SJSA1 (cell line): ENCODE measurements around the gene SLC25A12. TPM values are rescaled to one million over a fixed set of nuclear protein-coding genes. Genes with fewer than 3 reads are reported as not detected.
"Not testable (repeated sequence)": the region's sequence is repeated elsewhere in the genome, so short reads cannot be mapped to it uniquely, and the experiment has no call there.

Experiments
- DNase-seq, 2 experiments: peaks; one replicate each; pipeline ENCODE4 v3.0.0-alpha.2; 2015 to 2020; ENCODE audit warnings: low spot score in 2 of 2, low read depth in 1 of 2
- H3K27ac ChIP-seq: fragments of 250-450 bp; sonication (Bioruptor Pico); 2 replicates; pipeline ENCODE4 v1.5.1; 2020; ENCODE audit warnings: mild to moderate bottlenecking, moderate library complexity
- H3K27me3 ChIP-seq: fragments of 250-450 bp; sonication (Bioruptor Pico); replicated peaks from 2 replicates; pipeline ENCODE4 v1.5.1; 2020; ENCODE audit warnings: mild to moderate bottlenecking, moderate library complexity
- H3K36me3 ChIP-seq: fragments of 250-450 bp; sonication (Bioruptor Pico); 2 replicates; pipeline ENCODE4 v1.5.1; 2020; ENCODE audit warnings: mild to moderate bottlenecking
- H3K4me1 ChIP-seq: fragments of 250-450 bp; sonication (Bioruptor Pico); replicated peaks from 2 replicates; pipeline ENCODE4 v1.6.1; 2021; ENCODE audit warnings: mild to moderate bottlenecking
- H3K4me3 ChIP-seq: fragments of 250-450 bp; sonication (Bioruptor Pico); 2 replicates; pipeline ENCODE4 v1.5.1; 2020; ENCODE audit warnings: mild to moderate bottlenecking
- H3K9me3 ChIP-seq: fragments of 250-450 bp; sonication (Bioruptor Pico); replicated peaks from 2 replicates; pipeline ENCODE4 v1.5.1; 2020; ENCODE audit warnings: mild to moderate bottlenecking
- total RNA-seq: library from RNA; depleted of rRNA; stranded (reverse); fragments of >200 nt; shearing (Covaris generic); gene quantifications from 2 replicates; pipeline ENCODE4 v1.2.3, GENCODE V29; 2014

Gene SLC25A12
- total RNA-seq, 1 experiment from 2014 or later: 14.3 TPM

- Histone ChIP-seq H3K27ac (no peak overlapping the region), H3K4me1 (no peaks in the 10 kb centered on the region), H3K9me3 (peaks cover 2% of the 10 kb centered on the region; the same call in 1 of the 2 replicates), H3K4me3 (no peak overlapping the region), H3K36me3 (peaks cover 67% of the 10 kb centered on the region), H3K27me3 (no peaks in the 10 kb centered on the region)
- DNase-seq: no peak
Measured at GRCh38 chr2:171834286-171834685, 59.8 kb downstream of the SLC25A12 start.

GRCh38 chr2:171832489-171832888, 61.6 kb downstream of the SLC25A12 start:
- no peak overlapping the region for H3K4me3 ChIP-seq
- H3K36me3 ChIP-seq: peaks cover 64% of the 10 kb centered on the region
- H3K4me1 ChIP-seq: no peaks in the 10 kb centered on the region
- H3K9me3 ChIP-seq: peaks cover 2% of the 10 kb centered on the region; the same call in 1 of the 2 replicates
- H3K27ac ChIP-seq: no peak overlapping the region
- no peaks in the 10 kb centered on the region for H3K27me3 ChIP-seq
- DNase-seq: no peak

- DNase-seq: no peak
- H3K36me3 ChIP-seq: peaks cover 48% of the 10 kb centered on the region
- no peaks in the 10 kb centered on the region for H3K27me3 ChIP-seq
- no peak overlapping the region for H3K4me3 ChIP-seq
- H3K4me1 ChIP-seq: no peaks in the 10 kb centered on the region
- H3K9me3 ChIP-seq: peaks cover 2% of the 10 kb centered on the region; the same call in 1 of the 2 replicates
- H3K27ac ChIP-seq: no peak overlapping the region
Measured at GRCh38 chr2:171830039-171830438, 64.0 kb downstream of the SLC25A12 start.

GRCh38 chr2:171824086-171824485, 70.0 kb downstream of the SLC25A12 start:
- Histone ChIP-seq H3K27me3 (no peaks in the 10 kb centered on the region), H3K9me3 (no peaks in the 10 kb centered on the region), H3K4me3 (no peak overlapping the region), H3K27ac (no peak overlapping the region), H3K36me3 (0 out of 2 replicates have a peak, but pooled peaks cover 3% of the 10 kb centered on the region), H3K4me1 (no peaks in the 10 kb centered on the region)
- no peak for DNase-seq

- no peaks in the 10 kb centered on the region for H3K4me1 ChIP-seq
- 0 out of 2 replicates have a peak, but pooled peaks cover 3% of the 10 kb centered on the region for H3K36me3 ChIP-seq
- H3K27me3 ChIP-seq: no peaks in the 10 kb centered on the region
- H3K9me3 ChIP-seq: no peaks in the 10 kb centered on the region
- H3K27ac ChIP-seq: no peak overlapping the region
- no peak overlapping the region for H3K4me3 ChIP-seq
- no peak for DNase-seq
Measured at GRCh38 chr2:171822525-171823322, 71.3 kb downstream of the SLC25A12 start.

GRCh38 chr2:171819453-171819852, 74.6 kb downstream of the SLC25A12 start:
- Histone ChIP-seq H3K27me3 (no peaks in the 10 kb centered on the region), H3K27ac (no peak overlapping the region), H3K36me3 (peaks cover 5% of the 10 kb centered on the region), H3K4me3 (no peak overlapping the region), H3K4me1 (no peaks in the 10 kb centered on the region), H3K9me3 (no peaks in the 10 kb centered on the region)
- DNase-seq: no peak

- DNase-seq: no peak
- Histone ChIP-seq H3K4me3 (no peak overlapping the region), H3K9me3 (no peaks in the 10 kb centered on the region), H3K27ac (no peak overlapping the region), H3K27me3 (no peaks in the 10 kb centered on the region), H3K36me3 (peaks cover 7% of the 10 kb centered on the region), H3K4me1 (peaks cover 14% of the 10 kb centered on the region)
Measured at GRCh38 chr2:171814883-171815282, 79.2 kb downstream of the SLC25A12 start.

- Histone ChIP-seq H3K27me3 (no peaks in the 10 kb centered on the region), H3K4me3 (no peak overlapping the region), H3K36me3 (peaks cover 14% of the 10 kb centered on the region), H3K27ac (no peak overlapping the region), H3K4me1 (peaks cover 16% of the 10 kb centered on the region), H3K9me3 (no peaks in the 10 kb centered on the region)
- DNase-seq: no peak
Measured at GRCh38 chr2:171814174-171814573, 79.9 kb downstream of the SLC25A12 start.

- peaks cover 17% of the 10 kb centered on the region for H3K36me3 ChIP-seq
- H3K27ac ChIP-seq: no peak overlapping the region
- no peaks in the 10 kb centered on the region for H3K27me3 ChIP-seq
- no peak overlapping the region for H3K4me3 ChIP-seq
- no peaks in the 10 kb centered on the region for H3K9me3 ChIP-seq
- peaks cover 16% of the 10 kb centered on the region for H3K4me1 ChIP-seq
- DNase-seq: no peak
Measured at GRCh38 chr2:171813729-171814128, 80.3 kb downstream of the SLC25A12 start.

- Histone ChIP-seq H3K36me3 (peaks cover 17% of the 10 kb centered on the region), H3K4me1 (peaks cover 16% of the 10 kb centered on the region), H3K27ac (no peak overlapping the region)
Measured at GRCh38 chr2:171813126-171813525, 80.9 kb downstream of the SLC25A12 start.

GRCh38 chr2:171811245-171811628, 82.8 kb downstream of the SLC25A12 start:
- peaks cover 16% of the 10 kb centered on the region for H3K4me1 ChIP-seq
- H3K27me3 ChIP-seq: no peaks in the 10 kb centered on the region
- H3K27ac ChIP-seq: no peak overlapping the region
- H3K4me3 ChIP-seq: no peak overlapping the region
- peaks cover 12% of the 10 kb centered on the region for H3K36me3 ChIP-seq
- DNase-seq: peak in 1 of 2 experiments; percentile 9
- no peaks in the 10 kb centered on the region for H3K9me3 ChIP-seq

More at GRCh38 chr2:171813126-171813525, 80.9 kb downstream of the SLC25A12 start:
- Histone ChIP-seq H3K9me3 (no peaks in the 10 kb centered on the region), H3K27me3 (no peaks in the 10 kb centered on the region), H3K4me3 (no peak overlapping the region)
- no peak for DNase-seq

- H3K4me3 ChIP-seq: no peak overlapping the region
- peaks cover 16% of the 10 kb centered on the region for H3K4me1 ChIP-seq
- H3K9me3 ChIP-seq: no peaks in the 10 kb centered on the region
- peaks cover 12% of the 10 kb centered on the region for H3K36me3 ChIP-seq
- H3K27me3 ChIP-seq: no peaks in the 10 kb centered on the region
- peak in 1 of 2 experiments; percentile 49 for DNase-seq
- H3K27ac ChIP-seq: no peak overlapping the region
Measured at GRCh38 chr2:171810422-171811244, 83.4 kb downstream of the SLC25A12 start.

GRCh38 chr2:171808885-171809284, 85.2 kb downstream of the SLC25A12 start:
- H3K27me3 ChIP-seq, H3K27ac ChIP-seq, DNase-seq, H3K4me3 ChIP-seq, H3K9me3 ChIP-seq: not testable (repeated sequence)
- H3K4me1 ChIP-seq: peaks cover 16% of the 10 kb centered on the region
- peaks cover 12% of the 10 kb centered on the region for H3K36me3 ChIP-seq
